NCI-H460 (cell line): ENCODE data around the gene BCL2L13. TPM values are rescaled to one million over a fixed set of nuclear protein-coding genes. Genes with fewer than 3 reads are reported as not detected.

Experiments used
- DNase-seq: peaks from one replicate; pipeline ENCODE4 v3.0.0-alpha.2; 2016; ENCODE audit warnings: low read depth; ENCODE audit errors: extremely low read depth
- polyA plus RNA-seq: library from polyadenylated mRNA; depleted of rRNA; stranded (reverse); fragments of >200 nt; gene quantifications from 2 replicates; pipeline ENCODE4 v1.2.3, GENCODE V29; 2014; cell fraction: nucleus; rRNA removed
- total RNA-seq: library from RNA; depleted of rRNA; stranded (reverse); fragments of >200 nt; shearing (Covaris generic); gene quantifications from 2 replicates; pipeline ENCODE4 v1.2.3, GENCODE V29; 2014; rRNA removed

BCL2L13 gene
- 58.6 and 65.4 TPM in 2 replicates for total RNA-seq
- polyA plus RNA-seq: 41.5 and 54.7 TPM in 2 replicates

DNA sequence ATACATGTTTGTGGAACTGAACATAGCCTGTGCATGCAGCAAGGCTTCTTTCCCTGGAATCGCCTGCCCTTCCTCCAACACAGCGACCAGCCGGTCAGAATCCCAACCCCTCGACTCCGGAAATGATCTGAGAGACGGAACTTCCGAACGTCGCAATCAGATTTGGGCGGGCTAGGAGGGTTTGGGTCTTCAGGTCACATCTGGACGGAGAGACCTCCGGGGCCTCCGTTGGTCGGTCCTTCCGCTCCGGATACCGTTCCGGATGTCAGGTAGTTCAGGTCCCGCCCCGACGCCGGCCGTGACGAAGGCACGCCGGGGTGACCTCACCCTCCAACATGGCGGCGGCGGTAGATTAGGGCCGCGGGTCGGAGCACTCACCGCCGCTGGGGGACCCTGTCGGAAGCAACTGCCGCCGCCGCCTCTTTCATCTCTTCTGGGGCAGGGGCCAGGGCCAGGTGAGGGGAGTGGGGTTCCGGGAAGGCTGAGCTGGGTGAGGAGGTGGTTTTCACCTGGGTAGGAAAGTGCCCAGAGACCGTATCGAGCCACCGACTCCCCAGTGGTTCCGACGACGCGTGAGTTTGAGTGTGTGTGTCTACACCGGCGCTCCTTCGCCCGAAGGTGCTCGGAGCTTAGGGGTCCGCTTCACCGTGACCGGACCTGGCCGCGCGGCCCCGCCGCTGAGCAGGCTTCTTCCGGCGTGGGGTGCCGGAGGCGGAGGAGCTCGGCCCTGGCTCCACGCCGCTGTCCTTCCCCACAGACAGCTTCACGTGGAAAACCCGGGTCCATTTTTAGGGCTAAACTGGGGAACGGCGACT, at the start of gene BCL2L13:
TSS of gene BCL2L13 (plus strand) at position 326 of the 815 bp plus-strand sequence. CDS start 16,955 bp downstream, outside the sequence.
- DNase-seq: peak; percentile 77

GRCh38 chr22:17589810-17590375, 48.7 kb upstream of the BCL2L13 start:
- DNase-seq: no peak

GRCh38 chr22:17590586-17590985, 48.0 kb upstream of the BCL2L13 start:
- DNase-seq: no peak

GRCh38 chr22:17592201-17592600, 46.4 kb upstream of the BCL2L13 start:
- no peak for DNase-seq

DNA sequence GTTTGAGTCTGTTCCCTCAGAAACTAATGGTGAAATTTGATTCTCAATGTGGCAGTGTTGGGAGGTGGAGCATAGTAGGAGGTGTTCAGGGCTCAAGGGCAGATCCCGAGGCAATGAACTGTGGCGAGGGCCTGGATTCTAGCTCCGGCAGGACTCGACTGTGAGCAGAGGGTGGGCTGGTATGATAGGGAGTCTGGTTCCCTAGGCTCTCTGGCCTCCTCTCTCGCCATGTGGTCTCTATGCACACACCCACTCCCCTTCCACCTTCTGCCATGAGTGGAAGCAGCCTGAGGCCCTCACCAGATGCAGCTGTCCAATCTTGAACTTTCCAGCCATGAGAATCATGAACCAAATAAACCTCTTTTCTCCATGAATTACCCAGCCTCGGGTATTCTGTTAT, 42.3 kb upstream of the BCL2L13 start:
- DNase-seq: no peak

DNA sequence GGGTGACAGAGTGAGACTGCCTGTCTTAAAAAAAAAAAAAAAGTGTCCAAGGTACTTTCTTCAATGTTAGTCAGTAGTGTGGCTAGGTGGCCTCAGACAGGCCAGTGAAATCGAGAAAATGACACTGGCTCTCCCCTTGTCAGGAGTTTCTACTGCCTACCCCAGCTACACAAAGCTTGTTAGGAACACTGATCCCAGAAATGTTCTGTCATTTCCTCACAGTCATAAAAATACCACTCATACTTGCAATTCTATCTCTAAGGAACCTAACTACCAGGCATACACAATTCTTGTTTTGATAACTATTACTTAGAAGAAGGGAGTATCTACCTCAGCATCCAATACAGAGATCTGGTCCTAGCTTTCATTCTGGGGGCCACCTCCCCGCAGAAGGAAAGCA, 41.3 kb upstream of the BCL2L13 start:
- no peak for DNase-seq

- no peak for DNase-seq
Measured at GRCh38 chr22:17598318-17598717, 40.2 kb upstream of the BCL2L13 start.

DNA sequence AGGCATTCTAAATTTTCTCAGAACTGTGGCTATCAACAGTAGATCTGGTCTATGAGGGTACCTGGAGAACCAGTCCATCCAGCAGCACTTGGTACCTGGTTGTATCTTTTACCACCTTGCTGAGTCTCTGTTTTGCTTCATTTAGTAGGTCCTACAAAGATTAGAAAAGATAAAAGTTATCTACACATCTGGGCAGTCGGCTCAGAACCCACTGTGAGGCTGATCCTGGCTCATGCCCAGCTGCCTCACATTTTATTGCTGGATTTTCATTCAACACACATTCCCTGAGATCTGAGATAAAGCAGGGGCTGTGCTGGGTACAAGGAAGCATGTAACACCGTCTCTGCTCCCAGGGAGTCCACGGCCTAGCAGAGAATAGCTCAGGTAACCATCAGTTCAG, 37.5 kb upstream of the BCL2L13 start:
- no peak for DNase-seq

DNA sequence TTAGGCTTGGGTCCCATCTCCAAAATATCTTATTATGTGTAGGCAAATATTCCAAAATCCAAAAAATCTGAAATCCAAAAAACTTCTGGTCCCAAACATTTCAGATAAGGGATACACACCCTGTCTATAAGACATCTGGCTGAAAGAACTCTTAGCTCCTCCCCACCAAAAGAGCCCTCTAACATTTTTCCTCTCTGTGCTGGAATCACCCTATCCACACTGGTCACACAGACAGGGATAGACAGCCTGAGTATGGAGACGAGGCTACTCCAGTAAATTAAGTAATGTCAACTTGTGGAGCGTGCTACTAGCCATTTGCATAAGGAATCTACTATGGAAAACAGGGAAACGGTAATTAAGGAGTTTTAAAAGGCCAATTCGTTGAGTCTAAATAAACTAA, 34.9 kb upstream of the BCL2L13 start:
- DNase-seq: no peak

GRCh38 chr22:17606496-17606895, 32.1 kb upstream of the BCL2L13 start:
- DNase-seq: no peak

GRCh38 chr22:17607891-17608521, 30.6 kb upstream of the BCL2L13 start:
- no peak for DNase-seq

DNA sequence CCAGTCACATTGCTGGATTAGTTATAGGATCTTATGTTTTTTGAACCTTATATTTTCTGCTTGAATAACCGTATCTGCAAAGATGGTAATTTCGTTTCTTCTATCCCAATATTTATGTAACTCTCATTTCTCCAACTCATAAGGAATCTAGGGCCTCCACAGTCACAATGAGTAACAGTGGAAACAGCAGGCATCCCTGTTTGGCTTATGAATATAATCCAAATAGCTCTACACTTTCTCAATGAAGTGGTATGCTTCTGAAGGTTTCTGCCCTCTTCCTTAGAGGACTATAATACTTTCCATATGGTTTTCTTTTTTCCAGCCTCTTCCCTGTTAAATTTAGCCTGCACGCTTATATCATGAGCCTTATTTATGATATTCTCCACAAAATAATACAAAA, 26.5 kb upstream of the BCL2L13 start:
- DNase-seq: no peak

- no peak for DNase-seq
Measured at GRCh38 chr22:17613280-17613679, 25.3 kb upstream of the BCL2L13 start.

DNA sequence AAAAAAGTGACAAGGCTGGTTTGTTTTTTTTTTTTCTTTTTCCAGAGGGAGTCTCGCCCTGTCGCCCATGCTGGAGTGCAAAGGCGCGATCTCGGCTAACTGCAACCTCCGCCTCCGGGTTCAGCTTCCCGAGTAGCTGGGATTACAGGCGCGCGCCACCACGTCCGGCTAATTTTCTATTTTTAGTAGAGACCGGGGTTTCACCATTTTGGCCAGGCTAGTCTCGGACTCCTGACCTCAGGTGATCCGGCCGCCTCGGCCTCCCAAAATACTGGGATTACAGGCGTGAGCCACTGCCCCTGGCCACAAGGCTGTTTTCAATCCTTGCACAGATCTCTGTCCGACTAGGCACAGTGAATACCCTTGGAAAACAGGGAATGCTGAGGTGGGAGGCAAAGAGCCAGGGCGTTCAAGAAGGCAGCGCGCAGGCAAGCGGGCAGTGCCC, 10.6 kb upstream of the BCL2L13 start:
- no peak for DNase-seq

DNA sequence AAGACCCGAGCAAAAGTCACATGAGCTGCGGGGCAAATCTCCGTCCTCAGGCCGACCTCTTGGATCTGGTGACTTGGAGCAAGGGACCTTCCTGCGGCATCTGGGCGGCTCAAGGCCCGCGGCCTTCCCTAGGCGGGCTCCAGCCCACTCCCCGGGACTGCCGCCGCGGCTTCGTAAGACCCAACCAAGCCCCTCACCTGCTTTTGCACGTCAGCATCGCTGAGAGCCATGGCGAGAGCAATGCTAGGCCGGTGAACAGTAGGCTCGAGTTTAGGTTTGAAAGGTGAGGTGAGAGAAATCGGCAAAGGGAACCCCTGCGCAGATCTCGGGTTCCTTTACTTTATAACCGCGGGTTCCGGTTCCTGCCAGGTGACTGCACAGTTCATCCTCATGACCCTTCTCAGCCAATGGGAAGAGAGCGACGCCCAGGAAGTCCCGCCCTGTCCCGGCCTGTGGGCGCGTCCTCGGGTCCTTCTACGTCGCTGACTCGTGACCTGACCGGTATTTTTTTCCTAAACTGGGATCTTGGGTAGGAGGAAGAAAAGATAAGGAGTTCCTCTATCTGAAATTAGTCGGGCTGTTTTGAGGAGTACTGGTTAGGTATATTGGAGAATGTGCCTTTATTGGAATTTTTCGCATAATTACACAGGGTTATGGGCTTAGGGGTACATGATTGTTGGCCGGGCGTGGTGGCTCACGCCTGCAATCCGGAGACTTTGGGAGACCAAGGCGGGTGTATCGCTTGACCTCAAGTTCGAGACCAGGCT, 10.0 kb upstream of the BCL2L13 start, which contains the start of gene ATP6V1E1:
TSS of gene ATP6V1E1 (minus strand) at position 344 of the 767 bp plus-strand sequence. CDS start at position 230, 114 bp downstream.
- peak; percentile 90 for DNase-seq

- no peak for DNase-seq
Measured at GRCh38 chr22:17629173-17629489, 9.4 kb upstream of the BCL2L13 start.

- no peak for DNase-seq
Measured at GRCh38 chr22:17629641-17630040, 8.9 kb upstream of the BCL2L13 start.

- no peak for DNase-seq
Measured at GRCh38 chr22:17631076-17631565, 7.4 kb upstream of the BCL2L13 start.

- peak; percentile 15 for DNase-seq
Measured at GRCh38 chr22:17633217-17633997, 5.2 kb upstream of the BCL2L13 start.

GRCh38 chr22:17633998-17634323, 4.6 kb upstream of the BCL2L13 start:
- no peak for DNase-seq
